HepG2 (cell line): Measurements from ENCODE around the gene SMARCB1. TPM values are rescaled to one million over a fixed set of nuclear protein-coding genes. Genes with fewer than 3 reads are reported as not detected.

Source experiments
- ATAC-seq: fragments of 200-7000 bp; cut with Tn5 transposase; 3 replicates; pipeline ENCODE4 v1.9.1; 2020; ENCODE audit warnings: mild to moderate bottlenecking, moderate library complexity
- BruUV-seq: library from RNA; stranded (reverse); fragments of 400-500 nt; replicated peaks from 2 replicates; lab custom pipeline; 2021; lab: Mats Ljungman, UMichigan
- CTCF ChIA-PET: fragments of 300-600 bp; formaldehyde crosslinking; extraction: SDS; loops from one replicate; lab custom pipeline; 2021; ENCODE audit warnings: low total read pairs, inconsistent platforms, low intra/inter-chr PET ratio; lab: Yijun Ruan, JAX
- POLR2A ChIA-PET: fragments of 350-600 bp; sonication (Branson Sonifier 250); formaldehyde crosslinking; loops from one replicate; lab custom pipeline; 2020; ENCODE audit warnings: antibody characterized with exemption, inconsistent platforms; lab: Yijun Ruan, JAX
- DNase-seq: peaks from one replicate; pipeline ENCODE4 v3.0.0-alpha.2; 2015; ENCODE audit warnings: low spot score
- FAIRE-seq: peaks from 3 replicates; lab custom pipeline; 2011; peaks lifted over from hg19 to GRCh38; lab: Jason Lieb, UNC
- H2AFZ ChIP-seq: one replicate; pipeline ENCODE4 v1.6.1; 2011; ENCODE audit warnings: low read length, inconsistent platforms
- H3K27ac ChIP-seq: fragments of 300-600 bp; 3 replicates; pipeline ENCODE4 v1.8.0; 2011; ENCODE audit warnings: mixed run types, mild to moderate bottlenecking, mixed read lengths, low read length, inconsistent platforms; ENCODE audit not compliant: insufficient read depth; ENCODE audit errors: extremely low read length
- H3K27me3 ChIP-seq, 2 experiments: fragments of 200-600 bp in 1 of 2; 2 replicates in 1 of 2; 3 replicates in 1 of 2; pipeline versions ENCODE4 v1.6.0 to v1.8.0; 2011; ENCODE audit warnings: low read length in 2 of 2, mild to moderate bottlenecking in 2 of 2, moderate library complexity in 2 of 2, inconsistent platforms in 1 of 2; ENCODE audit not compliant: insufficient read depth in 2 of 2, control insufficient read depth in 1 of 2
- H3K36me3 ChIP-seq, 2 experiments: fragments of 200-600 bp in 1 of 2; replicated peaks in 1 of 2; 2 replicates in 1 of 2; 3 replicates in 1 of 2; pipeline versions ENCODE4 v1.5.1 to v1.8.0; 2011; ENCODE audit warnings: low read length in 2 of 2, inconsistent platforms in 1 of 2; ENCODE audit not compliant: insufficient read depth in 2 of 2, control insufficient read depth in 1 of 2
- H3K4me1 ChIP-seq: 2 replicates; pipeline ENCODE4 v1.5.1; 2012; ENCODE audit warnings: low read length, inconsistent platforms; ENCODE audit not compliant: insufficient read depth
- H3K4me2 ChIP-seq: 2 replicates; pipeline ENCODE4 v1.6.0; 2011; ENCODE audit warnings: low read depth, low read length, inconsistent platforms
- H3K4me3 ChIP-seq, 3 experiments: fragments of 200-600 bp in 1 of 3; sonication (generic), shearing (Covaris generic) in 1 of 3; replicated peaks in 1 of 3; 2 replicates each; pipeline ENCODE4 v1.5.1; 2011 to 2016; ENCODE audit warnings: low read length in 3 of 3, inconsistent platforms in 2 of 3, low read depth in 2 of 3, mild to moderate bottlenecking in 2 of 3, control low read depth in 1 of 3, mixed read lengths in 1 of 3; ENCODE audit not compliant: insufficient read depth in 1 of 3
- H3K79me2 ChIP-seq: one replicate; pipeline ENCODE4 v1.6.1; 2011; ENCODE audit warnings: low read length, inconsistent platforms; ENCODE audit not compliant: insufficient read depth
- H3K9ac ChIP-seq: 2 replicates; pipeline ENCODE4 v1.6.0; 2011; ENCODE audit warnings: mild to moderate bottlenecking, low read depth, low read length, inconsistent platforms; ENCODE audit not compliant: insufficient read depth
- H3K9me3 ChIP-seq: 2 replicates; pipeline ENCODE4 v1.5.1; 2012; ENCODE audit warnings: mild to moderate bottlenecking, low read length
- H4K20me1 ChIP-seq: 2 replicates; pipeline ENCODE4 v1.6.0; 2011; ENCODE audit warnings: inconsistent platforms, mild to moderate bottlenecking, low read length, moderate library complexity; ENCODE audit not compliant: insufficient read depth
- IRX3 ChIP-seq: sonication (generic); formaldehyde crosslinking; IDR thresholded peaks from 2 replicates; pipeline ENCODE4 v1.8.1; 2023; ENCODE audit warnings: mild to moderate bottlenecking, low read depth, missing genetic modification reagents, borderline replicate concordance
- PHF21A ChIP-seq: sonication (generic); formaldehyde crosslinking; IDR thresholded peaks from 2 replicates; pipeline ENCODE4 v1.5.0; 2020; ENCODE audit warnings: mild to moderate bottlenecking, missing genetic modification reagents
- RARA ChIP-seq: IDR thresholded peaks from 2 replicates; pipeline ENCODE4 v1.6.1; 2016; ENCODE audit warnings: missing genetic modification reagents, missing compliant biosample characterization
- SAP130 ChIP-seq: IDR thresholded peaks from 2 replicates; pipeline ENCODE4 v1.6.1; 2016; ENCODE audit warnings: low read depth
- ZEB1 ChIP-seq: IDR thresholded peaks from 2 replicates; pipeline ENCODE4 v1.6.1; 2012; ENCODE audit warnings: mild to moderate bottlenecking, low read depth, inconsistent platforms; ENCODE audit not compliant: insufficient replicate concordance
- ZNF160 ChIP-seq: sonication (generic); formaldehyde crosslinking; IDR thresholded peaks from 2 replicates; pipeline ENCODE4 v1.8.0; 2022; ENCODE audit warnings: mild to moderate bottlenecking, inconsistent platforms, missing genetic modification reagents
- ZNF367 ChIP-seq: sonication (generic); formaldehyde crosslinking; IDR thresholded peaks from 2 replicates; pipeline ENCODE4 v1.4.0; 2020; ENCODE audit warnings: missing genetic modification reagents, borderline replicate concordance
- ZNF768 ChIP-seq: sonication (generic); formaldehyde crosslinking; IDR thresholded peaks from 2 replicates; pipeline ENCODE4 v1.4.0; 2020; ENCODE audit warnings: missing genetic modification reagents
- ZSCAN31 ChIP-seq: sonication (generic); formaldehyde crosslinking; IDR thresholded peaks from 2 replicates; pipeline ENCODE4 v1.5.0; 2020; ENCODE audit warnings: low read depth, mild to moderate bottlenecking, missing genetic modification reagents
- WGBS: methylation state at CpG from one replicate; pipeline ENCODE4 v1.1.6; 2017; ENCODE audit warnings: low lambda C conversion rate; 5-methylcytosine and 5-hydroxymethylcytosine counted together
- in situ Hi-C: cut with HindIII; loops from 2 replicates; pipeline ENCODE4 v1.10.0; 2017; ENCODE audit warnings: low pct_unique_long_range_greater_than_20kb; ENCODE audit not compliant: extremely low pct_ligation_motif_present
- intact Hi-C: fragments of 100-400 bp; cut with micrococcal nuclease; formaldehyde crosslinking; loops from one replicate; pipeline ENCODE4 v1.10.0; 2022; ENCODE audit not compliant: unreplicated experiment
- polyA plus RNA-seq, 8 experiments: library from polyadenylated mRNA; depleted of rRNA in 3 of 8; stranded (reverse) in 7 of 8; unstranded in 1 of 8; fragments of >200 nt; fragmentation: Illumina TruSeq in 4 of 8; extraction: Trizol in 4 of 8; gene quantifications; 2 replicates each; pipeline versions ENCODE4 v1.2.1 to v1.2.3, GENCODE V29; 2011 to 2016; ENCODE audit warnings: low read depth in 4 of 8, missing spikeins in 1 of 8, mixed read lengths in 1 of 8; ENCODE audit not compliant: insufficient read depth in 1 of 8
- total RNA-seq, 5 experiments: library from RNA; depleted of rRNA; stranded (reverse); fragments of >200 nt; fragmentation: Illumina TruSeq; extraction: Trizol; gene quantifications; 2 replicates each; pipeline ENCODE4 v1.2.3, GENCODE V29; 2016; ENCODE audit warnings: low read depth in 1 of 5
- TF ChIP-seq, protein P1 (sequence below): sonication (generic); formaldehyde crosslinking; IDR thresholded peaks from 2 replicates; pipeline ENCODE4 v1.4.0; 2020; ENCODE audit warnings: missing genetic modification reagents
- TF ChIP-seq, protein P2 (sequence below): sonication (generic); formaldehyde crosslinking; IDR thresholded peaks from 2 replicates; pipeline ENCODE4 v1.4.0; 2020; ENCODE audit warnings: missing genetic modification reagents, borderline replicate concordance
- TF ChIP-seq, protein P3 (sequence below): sonication (generic); formaldehyde crosslinking; IDR thresholded peaks from 2 replicates; pipeline ENCODE4 v1.5.1; 2020; ENCODE audit warnings: missing genetic modification reagents, mild to moderate bottlenecking, borderline replicate concordance
- TF ChIP-seq, protein P4 (sequence below): sonication (generic); formaldehyde crosslinking; IDR thresholded peaks from 2 replicates; pipeline ENCODE4 v1.4.0; 2020; ENCODE audit warnings: mild to moderate bottlenecking, missing genetic modification reagents
- TF ChIP-seq, protein P5 (sequence below): IDR thresholded peaks from 2 replicates; pipeline ENCODE4 v1.6.1; 2016; ENCODE audit warnings: missing genetic modification reagents, missing compliant biosample characterization

The SMARCB1 gene
- total and polyA plus RNA-seq, 2 of the 13 experiments (the other 11 are each of a cell fraction or from before 2014, with no cell fraction given): 74.0 to 166 TPM

DNA sequence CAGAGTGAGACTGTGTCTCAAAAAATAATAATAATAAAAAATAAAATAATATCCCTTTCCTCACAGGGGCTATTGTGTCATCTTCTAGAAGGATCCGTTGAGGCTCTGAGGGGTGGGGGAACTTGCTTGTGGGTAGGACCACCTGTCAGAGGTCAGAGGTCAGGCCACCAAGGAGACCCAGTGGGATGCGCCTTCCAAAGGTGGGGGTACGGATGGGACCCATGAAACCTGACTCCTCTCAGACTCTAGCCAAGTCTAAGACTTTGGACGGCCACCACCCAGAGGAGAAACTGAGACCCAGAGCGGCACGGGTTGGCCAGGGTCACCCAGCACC is 14.5 kb upstream of the SMARCB1 start (continued):
- TF ChIP-seq, protein P1, sequence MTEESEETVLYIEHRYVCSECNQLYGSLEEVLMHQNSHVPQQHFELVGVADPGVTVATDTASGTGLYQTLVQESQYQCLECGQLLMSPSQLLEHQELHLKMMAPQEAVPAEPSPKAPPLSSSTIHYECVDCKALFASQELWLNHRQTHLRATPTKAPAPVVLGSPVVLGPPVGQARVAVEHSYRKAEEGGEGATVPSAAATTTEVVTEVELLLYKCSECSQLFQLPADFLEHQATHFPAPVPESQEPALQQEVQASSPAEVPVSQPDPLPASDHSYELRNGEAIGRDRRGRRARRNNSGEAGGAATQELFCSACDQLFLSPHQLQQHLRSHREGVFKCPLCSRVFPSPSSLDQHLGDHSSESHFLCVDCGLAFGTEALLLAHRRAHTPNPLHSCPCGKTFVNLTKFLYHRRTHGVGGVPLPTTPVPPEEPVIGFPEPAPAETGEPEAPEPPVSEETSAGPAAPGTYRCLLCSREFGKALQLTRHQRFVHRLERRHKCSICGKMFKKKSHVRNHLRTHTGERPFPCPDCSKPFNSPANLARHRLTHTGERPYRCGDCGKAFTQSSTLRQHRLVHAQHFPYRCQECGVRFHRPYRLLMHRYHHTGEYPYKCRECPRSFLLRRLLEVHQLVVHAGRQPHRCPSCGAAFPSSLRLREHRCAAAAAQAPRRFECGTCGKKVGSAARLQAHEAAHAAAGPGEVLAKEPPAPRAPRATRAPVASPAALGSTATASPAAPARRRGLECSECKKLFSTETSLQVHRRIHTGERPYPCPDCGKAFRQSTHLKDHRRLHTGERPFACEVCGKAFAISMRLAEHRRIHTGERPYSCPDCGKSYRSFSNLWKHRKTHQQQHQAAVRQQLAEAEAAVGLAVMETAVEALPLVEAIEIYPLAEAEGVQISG: 0 out of 2 replicates have a peak, but pooled peaks have one; percentile 6
- TF ChIP-seq, all 625 proteins: peak for 5

DNA sequence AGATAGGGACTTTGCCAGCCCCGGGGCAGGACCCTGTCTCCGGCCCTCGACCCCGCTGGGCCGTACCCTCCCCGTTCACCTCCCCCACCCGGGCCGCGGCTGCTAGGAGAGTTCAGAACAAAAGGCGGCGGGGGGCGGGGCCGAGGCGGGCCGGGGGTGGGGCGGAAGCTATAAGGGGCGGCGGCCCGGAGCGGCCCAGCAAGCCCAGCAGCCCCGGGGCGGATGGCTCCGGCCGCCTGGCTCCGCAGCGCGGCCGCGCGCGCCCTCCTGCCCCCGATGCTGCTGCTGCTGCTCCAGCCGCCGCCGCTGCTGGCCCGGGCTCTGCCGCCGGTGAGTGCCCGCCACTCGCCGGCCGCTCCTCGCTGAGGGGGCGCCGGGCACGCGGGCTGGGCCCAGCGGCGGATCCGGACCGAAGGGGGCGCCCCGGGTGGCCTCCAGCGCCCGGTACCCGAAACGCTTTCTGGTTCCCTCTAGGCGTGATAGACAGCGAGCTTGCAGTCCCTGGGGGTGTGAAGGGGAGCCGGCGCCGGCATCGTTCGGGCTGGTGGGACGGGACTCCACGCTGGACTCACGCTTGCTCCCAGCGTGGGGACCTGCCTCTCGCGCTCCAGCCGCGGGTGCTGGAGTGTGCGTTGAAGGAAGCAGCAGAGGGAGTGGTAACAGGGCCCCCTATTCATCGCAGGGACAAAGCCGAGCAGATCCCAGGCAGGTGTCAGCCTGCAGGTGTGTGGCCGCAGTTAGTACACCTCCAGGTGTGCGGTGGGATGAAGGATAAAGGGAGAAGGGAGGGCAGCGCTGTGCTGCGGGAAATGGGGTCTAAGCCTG is 13.9 kb upstream of the SMARCB1 start, which contains the start of gene MMP11:
Gene MMP11, plus strand, starts transcription at position 201 of the 825 bp plus-strand sequence. Its CDS starts 22 bp downstream, at position 223.
- Histone ChIP-seq H3K36me3 (no peaks in the 10 kb centered on the region), H4K20me1 (no peaks in the 10 kb centered on the region), H3K27me3 (no peaks in the 10 kb centered on the region; a peak in 1 of 5 replicates), H3K4me1 (peaks cover 74% of the 10 kb centered on the region), H3K9ac (peak within 1 kb of the TSS; percentile 85), H3K79me2 (peaks cover 2% of the 10 kb centered on the region), H3K27ac (peak within 1 kb of the TSS; percentile 75), H3K4me2 (peak within 1 kb of the TSS; percentile 90), H3K4me3 (peak within 1 kb of the TSS; percentile 71 to 90 (median 75)), H3K9me3 (no peaks in the 10 kb centered on the region), H2AFZ (no peak within 1 kb of the TSS)
- no peak for FAIRE-seq
- DNase-seq: no peak
- ATAC-seq: peak; percentile 4
- BruUV-seq: no TSS peak
- intact Hi-C loops: no loop called here
- ChIA-PET POLR2A (interaction anchor here (0.5 to 6.6 kb wide), 8 partner anchors 9 to 116 kb away, joined by 3 to 201 read pairs (median 4); partner anchors contain the start of genes C22orf15, SLC2A11 and SMARCB1), CTCF (no interaction called here)
- 1% methylated on average over 19 of the region's 79 CpGs for WGBS
- in situ Hi-C loops: no loop called here
- TF ChIP-seq IRX3 (CRISPR knock-in tag) (peak; percentile 34; the same call in 1 of the 2 replicates), PHF21A (no peak), SAP130 (CRISPR knock-in tag) (0 out of 2 replicates have a peak, but pooled peaks have one; percentile 20), ZEB1 (peak; percentile 69), RARA (peak; percentile 17; the same call in 1 of the 2 replicates), ZNF367 (no peak), ZNF160 (CRISPR knock-in tag) (peak; percentile 25; the same call in 1 of the 2 replicates), ZNF768 (0 out of 2 replicates have a peak, but pooled peaks have one; percentile 19), ZSCAN31 (CRISPR knock-in tag) (peak; percentile 45; the same call in 1 of the 2 replicates)
- TF ChIP-seq, protein P2, sequence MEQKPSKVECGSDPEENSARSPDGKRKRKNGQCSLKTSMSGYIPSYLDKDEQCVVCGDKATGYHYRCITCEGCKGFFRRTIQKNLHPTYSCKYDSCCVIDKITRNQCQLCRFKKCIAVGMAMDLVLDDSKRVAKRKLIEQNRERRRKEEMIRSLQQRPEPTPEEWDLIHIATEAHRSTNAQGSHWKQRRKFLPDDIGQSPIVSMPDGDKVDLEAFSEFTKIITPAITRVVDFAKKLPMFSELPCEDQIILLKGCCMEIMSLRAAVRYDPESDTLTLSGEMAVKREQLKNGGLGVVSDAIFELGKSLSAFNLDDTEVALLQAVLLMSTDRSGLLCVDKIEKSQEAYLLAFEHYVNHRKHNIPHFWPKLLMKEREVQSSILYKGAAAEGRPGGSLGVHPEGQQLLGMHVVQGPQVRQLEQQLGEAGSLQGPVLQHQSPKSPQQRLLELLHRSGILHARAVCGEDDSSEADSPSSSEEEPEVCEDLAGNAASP: peak; percentile 8; the same call in 1 of the 2 replicates
- TF ChIP-seq, protein P3, sequence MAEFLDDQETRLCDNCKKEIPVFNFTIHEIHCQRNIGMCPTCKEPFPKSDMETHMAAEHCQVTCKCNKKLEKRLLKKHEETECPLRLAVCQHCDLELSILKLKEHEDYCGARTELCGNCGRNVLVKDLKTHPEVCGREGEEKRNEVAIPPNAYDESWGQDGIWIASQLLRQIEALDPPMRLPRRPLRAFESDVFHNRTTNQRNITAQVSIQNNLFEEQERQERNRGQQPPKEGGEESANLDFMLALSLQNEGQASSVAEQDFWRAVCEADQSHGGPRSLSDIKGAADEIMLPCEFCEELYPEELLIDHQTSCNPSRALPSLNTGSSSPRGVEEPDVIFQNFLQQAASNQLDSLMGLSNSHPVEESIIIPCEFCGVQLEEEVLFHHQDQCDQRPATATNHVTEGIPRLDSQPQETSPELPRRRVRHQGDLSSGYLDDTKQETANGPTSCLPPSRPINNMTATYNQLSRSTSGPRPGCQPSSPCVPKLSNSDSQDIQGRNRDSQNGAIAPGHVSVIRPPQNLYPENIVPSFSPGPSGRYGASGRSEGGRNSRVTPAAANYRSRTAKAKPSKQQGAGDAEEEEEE: no peak
- TF ChIP-seq, protein P4, sequence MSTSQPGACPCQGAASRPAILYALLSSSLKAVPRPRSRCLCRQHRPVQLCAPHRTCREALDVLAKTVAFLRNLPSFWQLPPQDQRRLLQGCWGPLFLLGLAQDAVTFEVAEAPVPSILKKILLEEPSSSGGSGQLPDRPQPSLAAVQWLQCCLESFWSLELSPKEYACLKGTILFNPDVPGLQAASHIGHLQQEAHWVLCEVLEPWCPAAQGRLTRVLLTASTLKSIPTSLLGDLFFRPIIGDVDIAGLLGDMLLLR (CRISPR knock-in tag): 0 out of 2 replicates have a peak, but pooled peaks have one; percentile 33
- TF ChIP-seq, protein P5, sequence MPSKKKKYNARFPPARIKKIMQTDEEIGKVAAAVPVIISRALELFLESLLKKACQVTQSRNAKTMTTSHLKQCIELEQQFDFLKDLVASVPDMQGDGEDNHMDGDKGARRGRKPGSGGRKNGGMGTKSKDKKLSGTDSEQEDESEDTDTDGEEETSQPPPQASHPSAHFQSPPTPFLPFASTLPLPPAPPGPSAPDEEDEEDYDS (CRISPR knock-in tag): 0 out of 2 replicates have a peak, but pooled peaks have one; percentile 9
